ENCODE results near the gene NCKAP5. TPM values are rescaled to one million over a fixed set of nuclear protein-coding genes. Genes with fewer than 3 reads are reported as not detected.
A peak's percentile ranks its signal among the peaks of the same experiment; 100 is the strongest.

Gene NCKAP5
- total and polyA plus RNA-seq, 8 donors: 4.0 to 22.1 (median 14.4) TPM

DNA sequence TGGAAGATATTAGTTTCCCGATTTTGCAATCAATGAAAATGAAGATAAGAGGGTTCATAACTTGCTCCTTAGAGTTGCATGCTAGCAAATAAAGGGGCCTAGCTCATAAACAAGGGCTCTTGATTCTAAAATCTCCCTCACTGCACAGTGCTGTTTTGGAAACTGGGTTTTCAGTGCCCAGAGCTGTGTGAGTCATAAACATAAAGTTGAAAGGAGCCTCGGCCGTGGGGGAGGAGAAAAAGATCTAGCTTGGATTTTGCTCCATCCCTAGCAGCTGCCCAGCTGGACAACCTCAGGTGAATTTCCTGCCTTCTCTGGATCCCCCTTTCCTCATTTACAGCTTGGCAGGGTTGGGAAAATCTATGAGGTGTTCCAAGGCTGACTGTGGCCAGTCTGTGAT, 940.7 kb downstream of the NCKAP5 start:
- Histone ChIP-seq H3K9me3 (no peaks in the 10 kb centered on the region), H3K4me1 (no peaks in the 10 kb centered on the region), H3K27ac (no peak overlapping the region), H3K36me3 (no peaks in the 10 kb centered on the region), H3K4me3 (no peak overlapping the region), H3K27me3 (no peaks in the 10 kb centered on the region)
- TF ChIP-seq, protein P1, sequence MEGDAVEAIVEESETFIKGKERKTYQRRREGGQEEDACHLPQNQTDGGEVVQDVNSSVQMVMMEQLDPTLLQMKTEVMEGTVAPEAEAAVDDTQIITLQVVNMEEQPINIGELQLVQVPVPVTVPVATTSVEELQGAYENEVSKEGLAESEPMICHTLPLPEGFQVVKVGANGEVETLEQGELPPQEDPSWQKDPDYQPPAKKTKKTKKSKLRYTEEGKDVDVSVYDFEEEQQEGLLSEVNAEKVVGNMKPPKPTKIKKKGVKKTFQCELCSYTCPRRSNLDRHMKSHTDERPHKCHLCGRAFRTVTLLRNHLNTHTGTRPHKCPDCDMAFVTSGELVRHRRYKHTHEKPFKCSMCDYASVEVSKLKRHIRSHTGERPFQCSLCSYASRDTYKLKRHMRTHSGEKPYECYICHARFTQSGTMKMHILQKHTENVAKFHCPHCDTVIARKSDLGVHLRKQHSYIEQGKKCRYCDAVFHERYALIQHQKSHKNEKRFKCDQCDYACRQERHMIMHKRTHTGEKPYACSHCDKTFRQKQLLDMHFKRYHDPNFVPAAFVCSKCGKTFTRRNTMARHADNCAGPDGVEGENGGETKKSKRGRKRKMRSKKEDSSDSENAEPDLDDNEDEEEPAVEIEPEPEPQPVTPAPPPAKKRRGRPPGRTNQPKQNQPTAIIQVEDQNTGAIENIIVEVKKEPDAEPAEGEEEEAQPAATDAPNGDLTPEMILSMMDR (IDR thresholded peaks at IDR 0.05): no peak
- intact Hi-C loops (cut with DNase I): no loop called here
- DNase-seq: no peak
- ATAC-seq: no peak

DNA sequence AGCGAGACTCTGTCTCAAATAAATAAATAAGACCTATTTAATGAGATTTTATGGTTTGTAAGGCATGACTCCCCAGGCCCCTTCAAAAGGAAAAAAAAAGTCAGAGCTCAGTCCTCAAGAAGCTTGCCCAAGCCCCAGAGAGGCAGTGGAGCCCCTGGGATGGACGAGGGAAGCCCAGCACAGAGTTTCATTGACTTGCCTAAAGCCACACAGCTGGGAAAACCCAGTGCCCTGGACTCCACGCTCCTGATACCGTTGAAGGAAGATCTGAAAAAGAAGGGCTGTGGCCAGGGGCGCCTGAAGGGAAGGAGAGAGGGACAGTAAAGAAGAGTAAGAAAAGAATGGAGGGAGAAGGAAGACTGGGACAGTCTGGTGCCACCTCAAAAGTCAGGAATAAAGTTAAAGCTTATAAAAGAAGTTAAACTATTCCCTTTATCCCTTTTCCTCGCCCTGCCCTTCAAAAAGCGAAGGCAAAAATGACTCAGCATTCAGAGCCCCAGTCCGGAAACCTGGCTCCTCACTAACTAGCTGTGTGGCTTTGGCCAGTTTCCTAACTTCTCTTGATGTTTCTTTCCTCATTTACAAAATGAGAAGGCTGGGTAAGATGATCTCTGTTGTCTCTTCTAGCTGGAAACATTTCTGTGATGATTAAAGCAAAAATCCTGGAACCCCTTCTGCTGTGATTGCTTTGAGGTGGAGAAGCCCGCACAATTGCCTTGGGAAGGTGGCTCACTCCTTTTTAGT, 945.0 kb downstream of the NCKAP5 start:
- Histone ChIP-seq H3K4me3 (no peak overlapping the region), H3K27me3 (no peaks in the 10 kb centered on the region), H3K36me3 (no peaks in the 10 kb centered on the region), H3K4me1 (no peaks in the 10 kb centered on the region), H3K27ac (no peak overlapping the region), H3K9me3 (no peaks in the 10 kb centered on the region)
- TF ChIP-seq, protein P1 (IDR thresholded peaks at IDR 0.05): no peak
- ATAC-seq (peak; percentile 58), DNase-seq (no peak)
- intact Hi-C loops (cut with DNase I): no loop called here
